ENCODE measurements around the gene PPM1H. TPM values are rescaled to one million over a fixed set of nuclear protein-coding genes. Genes with fewer than 3 reads are reported as not detected.

Gene PPM1H
- total RNA-seq, 4 donors from 2014 or later = 0.46 to 3.4 (median 1.3) TPM

DNA sequence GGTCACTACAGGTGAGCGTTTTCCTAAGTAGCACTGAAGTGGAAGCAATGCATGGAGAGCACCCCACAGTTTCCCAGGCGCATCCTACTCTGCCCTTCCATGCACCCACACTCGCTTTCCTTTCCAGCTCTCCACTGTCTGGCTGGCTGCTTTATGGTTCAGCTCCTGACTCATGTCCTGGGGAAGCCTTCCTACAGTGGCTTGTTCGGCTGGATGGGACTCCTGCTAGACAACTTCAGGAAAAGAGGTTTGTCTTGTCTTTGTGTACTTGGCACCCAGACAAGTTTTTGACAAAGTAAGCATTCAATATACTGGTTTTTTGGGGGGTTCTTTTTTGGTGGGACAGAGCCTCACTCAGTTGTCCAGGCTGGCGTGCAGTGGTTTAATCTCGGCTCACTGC, 21.6 kb downstream of the PPM1H start:
- TF ChIP-seq, protein P1, sequence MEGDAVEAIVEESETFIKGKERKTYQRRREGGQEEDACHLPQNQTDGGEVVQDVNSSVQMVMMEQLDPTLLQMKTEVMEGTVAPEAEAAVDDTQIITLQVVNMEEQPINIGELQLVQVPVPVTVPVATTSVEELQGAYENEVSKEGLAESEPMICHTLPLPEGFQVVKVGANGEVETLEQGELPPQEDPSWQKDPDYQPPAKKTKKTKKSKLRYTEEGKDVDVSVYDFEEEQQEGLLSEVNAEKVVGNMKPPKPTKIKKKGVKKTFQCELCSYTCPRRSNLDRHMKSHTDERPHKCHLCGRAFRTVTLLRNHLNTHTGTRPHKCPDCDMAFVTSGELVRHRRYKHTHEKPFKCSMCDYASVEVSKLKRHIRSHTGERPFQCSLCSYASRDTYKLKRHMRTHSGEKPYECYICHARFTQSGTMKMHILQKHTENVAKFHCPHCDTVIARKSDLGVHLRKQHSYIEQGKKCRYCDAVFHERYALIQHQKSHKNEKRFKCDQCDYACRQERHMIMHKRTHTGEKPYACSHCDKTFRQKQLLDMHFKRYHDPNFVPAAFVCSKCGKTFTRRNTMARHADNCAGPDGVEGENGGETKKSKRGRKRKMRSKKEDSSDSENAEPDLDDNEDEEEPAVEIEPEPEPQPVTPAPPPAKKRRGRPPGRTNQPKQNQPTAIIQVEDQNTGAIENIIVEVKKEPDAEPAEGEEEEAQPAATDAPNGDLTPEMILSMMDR (IDR thresholded peaks at IDR 0.05 in 4 of 5, conservative IDR thresholded peaks at IDR 0.05 in 1 of 5) = no peak
- TF ChIP-seq POLR2A (IDR thresholded peaks at IDR 0.05) = no peak
- in situ Hi-C loops (cut with MboI; ENCODE audit: low sequenced_read_pairs in 4 of 4) = no loop called here
- no peak for ATAC-seq
- Histone ChIP-seq H3K27me3 (no peaks in the 10 kb centered on the region), H3K27ac (no peak overlapping the region), H3K4me1 (peaks cover 0 to 22% of the 10 kb centered on the region in 2 donors), H3K9me3 (no peaks in the 10 kb centered on the region), H3K4me3 (no peak overlapping the region), H3K36me3 (no peaks in the 10 kb centered on the region)
- no peak for DNase-seq
- intact Hi-C loops (cut with DNase I; ENCODE audit: low total_unique reads) = no loop called here

DNA sequence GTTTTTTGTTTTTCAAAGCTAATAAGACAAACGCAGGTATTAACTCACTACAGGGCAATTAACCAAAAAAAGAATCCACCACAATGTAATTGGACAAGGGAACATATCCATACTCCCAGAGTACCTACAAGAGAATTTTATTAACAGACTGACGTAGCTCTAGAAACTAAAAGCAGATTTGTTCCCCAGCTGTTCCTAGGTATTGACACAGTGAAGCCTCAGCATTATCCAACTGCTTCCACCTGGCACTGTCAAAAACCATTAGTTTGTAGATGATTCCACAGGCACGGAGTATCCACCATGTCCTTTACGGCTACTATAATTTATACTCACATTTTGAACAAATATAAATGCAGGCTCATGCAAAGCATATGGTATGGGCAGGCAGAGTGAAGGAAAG, 22.3 kb downstream of the PPM1H start:
- Histone ChIP-seq H3K27ac (no peak overlapping the region), H3K9me3 (no peaks in the 10 kb centered on the region), H3K27me3 (no peaks in the 10 kb centered on the region), H3K4me3 (no peak overlapping the region), H3K4me1 (peaks cover 0 to 14% of the 10 kb centered on the region in 2 donors), H3K36me3 (no peaks in the 10 kb centered on the region)
- TF ChIP-seq, protein P1 (IDR thresholded peaks at IDR 0.05 in 4 of 5, conservative IDR thresholded peaks at IDR 0.05 in 1 of 5) = no peak
- TF ChIP-seq POLR2A (IDR thresholded peaks at IDR 0.05) = no peak
- intact Hi-C loops (cut with DNase I; ENCODE audit: low total_unique reads) = no loop called here
- in situ Hi-C loops (cut with MboI; ENCODE audit: low sequenced_read_pairs in 4 of 4) = no loop called here
- ATAC-seq = no peak
- no peak for DNase-seq

DNA sequence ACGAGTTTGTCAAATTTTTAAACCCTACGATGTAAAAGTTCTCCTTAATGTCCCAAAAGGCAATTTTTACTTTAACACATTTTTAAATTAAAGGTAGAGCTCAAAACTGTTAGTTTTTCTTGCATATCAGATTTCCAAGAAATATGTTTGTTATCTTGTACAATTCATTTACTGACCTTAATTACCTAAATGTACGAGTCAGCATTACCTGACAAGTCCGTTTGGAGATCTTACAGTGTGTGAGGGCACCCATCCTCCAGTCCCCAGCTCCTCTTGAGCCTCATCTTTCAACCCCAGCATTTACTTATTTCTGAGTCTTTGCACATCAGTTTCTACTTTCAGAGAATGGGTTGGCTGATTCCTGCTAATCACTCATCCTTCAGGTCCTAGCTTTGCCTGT, 23.7 kb downstream of the PPM1H start:
- peaks cover 0 to 10% of the 10 kb centered on the region in 2 donors for H3K4me1 ChIP-seq
- H3K4me3 ChIP-seq = no peak overlapping the region
- no peaks in the 10 kb centered on the region for H3K36me3 ChIP-seq
- intact Hi-C loops (cut with DNase I; ENCODE audit: low total_unique reads) = no loop called here
- no peak overlapping the region for H3K27ac ChIP-seq
- in situ Hi-C loops (cut with MboI; ENCODE audit: low sequenced_read_pairs in 4 of 4) = no loop called here
- no peak for ATAC-seq
- no peaks in the 10 kb centered on the region for H3K27me3 ChIP-seq
- no peaks in the 10 kb centered on the region for H3K9me3 ChIP-seq
- DNase-seq = no peak
- no peak for TF ChIP-seq POLR2A (IDR thresholded peaks at IDR 0.05)
- TF ChIP-seq, protein P1 (IDR thresholded peaks at IDR 0.05 in 4 of 5, conservative IDR thresholded peaks at IDR 0.05 in 1 of 5) = no peak

DNA sequence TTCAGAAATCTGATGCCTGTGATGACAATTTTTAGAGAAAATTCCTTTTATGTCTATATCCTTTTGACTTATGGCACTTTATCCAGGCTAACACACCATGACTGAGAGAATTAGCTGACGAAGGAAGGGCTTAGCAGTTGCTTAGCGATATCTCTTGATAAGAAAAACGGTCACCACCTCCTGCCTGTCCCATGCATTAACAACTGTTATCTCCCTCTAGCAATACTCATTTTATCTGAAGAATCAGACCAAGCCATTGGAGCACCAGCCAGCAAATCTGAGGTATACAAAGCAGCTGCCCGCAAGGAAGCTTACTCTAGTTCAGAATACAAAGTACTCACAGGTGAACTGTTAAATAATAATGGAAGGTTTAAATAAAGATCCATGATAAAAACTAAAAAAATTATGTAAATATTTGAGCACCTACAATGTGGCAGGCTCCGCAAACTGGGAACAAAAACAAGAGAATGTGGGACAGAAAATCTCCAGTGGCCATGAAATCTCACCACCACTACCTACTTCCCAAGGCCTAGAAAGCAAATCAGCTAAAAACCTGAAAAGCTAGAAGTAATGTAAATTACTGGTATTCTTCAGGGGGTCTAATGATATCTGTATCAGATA, 24.3 kb downstream of the PPM1H start:
- TF ChIP-seq, protein P1 (IDR thresholded peaks at IDR 0.05 in 4 of 5, conservative IDR thresholded peaks at IDR 0.05 in 1 of 5) = no peak
- Histone ChIP-seq H3K4me3 (no peak overlapping the region), H3K36me3 (no peaks in the 10 kb centered on the region), H3K27ac (no peak overlapping the region), H3K9me3 (no peaks in the 10 kb centered on the region), H3K27me3 (no peaks in the 10 kb centered on the region), H3K4me1 (peaks cover 0 to 10% of the 10 kb centered on the region in 2 donors)
- in situ Hi-C loops (cut with MboI; ENCODE audit: low sequenced_read_pairs in 4 of 4) (no loop called here), intact Hi-C loops (cut with DNase I; ENCODE audit: low total_unique reads) (no loop called here)
- DNase-seq (no peak), ATAC-seq (no peak)

DNA sequence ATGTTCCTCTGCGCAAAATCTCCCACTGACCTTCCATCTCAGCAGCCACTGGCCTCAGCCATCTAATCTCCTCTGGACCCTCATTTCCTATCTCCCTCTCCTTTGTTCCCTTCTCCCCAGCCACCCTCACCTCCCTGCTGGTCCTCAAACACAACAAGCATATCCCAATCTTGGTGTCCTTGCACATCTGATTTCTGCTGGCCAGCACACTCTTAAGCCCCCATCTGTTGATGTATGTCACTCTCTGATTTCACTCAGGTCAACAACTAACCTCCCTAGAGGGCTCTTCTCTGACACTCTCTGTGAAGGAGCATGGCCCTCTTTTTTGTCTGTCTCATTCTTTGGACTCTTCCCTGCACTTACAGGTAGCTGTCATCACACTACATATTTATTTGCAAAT, 25.6 kb downstream of the PPM1H start:
- Histone ChIP-seq H3K27ac (no peak overlapping the region), H3K4me3 (no peak overlapping the region), H3K27me3 (no peaks in the 10 kb centered on the region), H3K9me3 (no peaks in the 10 kb centered on the region), H3K4me1 (peaks cover 0 to 4% of the 10 kb centered on the region in 2 donors), H3K36me3 (no peaks in the 10 kb centered on the region)
- ATAC-seq = no peak
- TF ChIP-seq, protein P1 (IDR thresholded peaks at IDR 0.05 in 4 of 5, conservative IDR thresholded peaks at IDR 0.05 in 1 of 5) = no peak
- no peak for TF ChIP-seq POLR2A (IDR thresholded peaks at IDR 0.05)
- in situ Hi-C loops (cut with MboI; ENCODE audit: low sequenced_read_pairs in 4 of 4) (no loop called here), intact Hi-C loops (cut with DNase I; ENCODE audit: low total_unique reads) (no loop called here)
- no peak for DNase-seq

Data from gastrocnemius medialis (tissue), 4 donors.